ENCODE results near the gene TRIM74.
"Not testable (repeated sequence)": the region's sequence is repeated elsewhere in the genome, so short reads cannot be mapped to it uniquely, and the experiment has no call there.

Gene TRIM74

GRCh38 chr7:72954563-72955198 lies 14.6 kb downstream of the TRIM74 start:
- not testable (repeated sequence) for DNase-seq

GRCh38 chr7:72953901-72954562 lies 15.2 kb downstream of the TRIM74 start:
- not testable (repeated sequence) for DNase-seq

- DNase-seq, result not testable (repeated sequence)
Measured at GRCh38 chr7:72950432-72950831, 18.8 kb downstream of the TRIM74 start.

- not testable (repeated sequence) for DNase-seq
Measured at GRCh38 chr7:72949686-72950085, 19.6 kb downstream of the TRIM74 start.

- DNase-seq, result not testable (repeated sequence)
Measured at GRCh38 chr7:72949276-72949675, 20.0 kb downstream of the TRIM74 start.

- not testable (repeated sequence) for DNase-seq
Measured at GRCh38 chr7:72948714-72949113, 20.6 kb downstream of the TRIM74 start.

- DNase-seq, result not testable (repeated sequence)
Measured at GRCh38 chr7:72946130-72946745, 23.0 kb downstream of the TRIM74 start.

GRCh38 chr7:72945597-72945996 lies 23.7 kb downstream of the TRIM74 start:
- DNase-seq, result not testable (repeated sequence)

GRCh38 chr7:72944937-72945336 lies 24.3 kb downstream of the TRIM74 start:
- not testable (repeated sequence) for DNase-seq

- not testable (repeated sequence) for DNase-seq
Measured at GRCh38 chr7:72942956-72943355, 26.3 kb downstream of the TRIM74 start.

GRCh38 chr7:72942022-72942705 lies 27.1 kb downstream of the TRIM74 start:
- DNase-seq, result not testable (repeated sequence)

- DNase-seq, result not testable (repeated sequence)
Measured at GRCh38 chr7:72928216-72928615, 41.0 kb downstream of the TRIM74 start.

GRCh38 chr7:72927791-72928190 lies 41.5 kb downstream of the TRIM74 start:
- not testable (repeated sequence) for DNase-seq

GRCh38 chr7:72925546-72926120 lies 43.6 kb downstream of the TRIM74 start:
- no peak for DNase-seq

GRCh38 chr7:72924733-72925545 lies 44.3 kb downstream of the TRIM74 start, which contains the start of gene POM121:
POM121 (plus strand) TSS chr7:72925095; CDS start chr7:72925122, 27 bp downstream.
- DNase-seq, result peak; percentile 88

GRCh38 chr7:72924386-72924732 lies 44.9 kb downstream of the TRIM74 start:
- no peak for DNase-seq

- DNase-seq, result no peak
Measured at GRCh38 chr7:72919256-72919775, 50.0 kb downstream of the TRIM74 start.

- peak; percentile 12 for DNase-seq
Measured at GRCh38 chr7:72914756-72915525, 54.3 kb downstream of the TRIM74 start.

GRCh38 chr7:72913750-72914149 lies 55.5 kb downstream of the TRIM74 start:
- DNase-seq, result not testable (repeated sequence)

GRCh38 chr7:72911395-72911794 lies 57.9 kb downstream of the TRIM74 start:
- not testable (repeated sequence) for DNase-seq

Measured in right kidney (tissue), 1 donor.